ENCODE data around the gene SDF4.

- no peak for TF ChIP-seq SRF (IDR thresholded peaks at IDR 0.05; ENCODE audit: low read depth, low read length)
- no peak for TF ChIP-seq TEAD2 (CRISPR knock-in tag; IDR thresholded peaks at IDR 0.05)
- no peak for TF ChIP-seq ZFY (CRISPR knock-in tag; IDR thresholded peaks at IDR 0.05)
- no peak for TF ChIP-seq HHEX (CRISPR knock-in tag; IDR thresholded peaks at IDR 0.05)
- TF ChIP-seq, protein P1, sequence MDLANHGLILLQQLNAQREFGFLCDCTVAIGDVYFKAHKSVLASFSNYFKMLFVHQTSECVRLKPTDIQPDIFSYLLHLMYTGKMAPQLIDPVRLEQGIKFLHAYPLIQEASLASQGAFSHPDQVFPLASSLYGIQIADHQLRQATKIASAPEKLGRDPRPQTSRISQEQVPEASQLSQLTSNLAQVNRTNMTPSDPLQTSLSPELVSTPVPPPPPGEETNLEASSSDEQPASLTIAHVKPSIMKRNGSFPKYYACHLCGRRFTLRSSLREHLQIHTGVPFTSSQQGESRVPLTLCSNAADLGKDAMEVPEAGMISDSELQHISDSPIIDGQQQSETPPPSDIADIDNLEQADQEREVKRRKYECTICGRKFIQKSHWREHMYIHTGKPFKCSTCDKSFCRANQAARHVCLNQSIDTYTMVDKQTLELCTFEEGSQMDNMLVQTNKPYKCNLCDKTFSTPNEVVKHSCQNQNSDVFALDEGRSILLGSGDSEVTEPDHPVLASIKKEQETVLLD (CRISPR knock-in tag; IDR thresholded peaks at IDR 0.05; ENCODE audit: low read depth), result no peak
- TF ChIP-seq, protein P2, sequence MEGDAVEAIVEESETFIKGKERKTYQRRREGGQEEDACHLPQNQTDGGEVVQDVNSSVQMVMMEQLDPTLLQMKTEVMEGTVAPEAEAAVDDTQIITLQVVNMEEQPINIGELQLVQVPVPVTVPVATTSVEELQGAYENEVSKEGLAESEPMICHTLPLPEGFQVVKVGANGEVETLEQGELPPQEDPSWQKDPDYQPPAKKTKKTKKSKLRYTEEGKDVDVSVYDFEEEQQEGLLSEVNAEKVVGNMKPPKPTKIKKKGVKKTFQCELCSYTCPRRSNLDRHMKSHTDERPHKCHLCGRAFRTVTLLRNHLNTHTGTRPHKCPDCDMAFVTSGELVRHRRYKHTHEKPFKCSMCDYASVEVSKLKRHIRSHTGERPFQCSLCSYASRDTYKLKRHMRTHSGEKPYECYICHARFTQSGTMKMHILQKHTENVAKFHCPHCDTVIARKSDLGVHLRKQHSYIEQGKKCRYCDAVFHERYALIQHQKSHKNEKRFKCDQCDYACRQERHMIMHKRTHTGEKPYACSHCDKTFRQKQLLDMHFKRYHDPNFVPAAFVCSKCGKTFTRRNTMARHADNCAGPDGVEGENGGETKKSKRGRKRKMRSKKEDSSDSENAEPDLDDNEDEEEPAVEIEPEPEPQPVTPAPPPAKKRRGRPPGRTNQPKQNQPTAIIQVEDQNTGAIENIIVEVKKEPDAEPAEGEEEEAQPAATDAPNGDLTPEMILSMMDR (CRISPR knock-in tag; IDR thresholded peaks at IDR 0.05), result no peak
- TF ChIP-seq ZNF24 (IDR thresholded peaks at IDR 0.05), result no peak
- no peak for TF ChIP-seq HNF4A (CRISPR knock-in tag; IDR thresholded peaks at IDR 0.05)
Observed at GRCh38 chr1:1203561-1204424, 28.0 kb downstream of the SDF4 start.
